Measurements from ENCODE around the gene CPA3. TPM values are rescaled to one million over a fixed set of nuclear protein-coding genes. Genes with fewer than 3 reads are reported as not detected.

Gene CPA3
- total and polyA plus RNA-seq, 4 donors = 2.2 to 37.4 (median 2.5) TPM

- ATAC-seq (ENCODE audit: insufficient read depth, low FRiP score) (no peak), DNase-seq (no peak)
- H3K27me3 ChIP-seq (ENCODE audit: control insufficient read depth in 3 of 3, insufficient read depth in 3 of 3, low read length in 2 of 3) = no peaks in the 10 kb centered on the region
- 94 to 95% methylated on average over 3 of the region's 3 CpGs for WGBS, 2 donors
- H3K36me3 ChIP-seq (ENCODE audit: control insufficient read depth in 4 of 4, insufficient read depth in 4 of 4, low read length in 4 of 4) = no peaks in the 10 kb centered on the region
- H3K4me3 ChIP-seq = no peak overlapping the region
- H3K9ac ChIP-seq (ENCODE audit: insufficient read depth in 1 of 2, low read length in 2 of 2) = no peak overlapping the region
- H3K27ac ChIP-seq (ENCODE audit: low read depth in 1 of 2, low read length in 1 of 2) = no peak overlapping the region
- TF ChIP-seq CTCF (IDR thresholded peaks at IDR 0.05; ENCODE audit: control extremely low read depth, extremely low read depth) = no peak
- no peaks in the 10 kb centered on the region for H3K9me3 ChIP-seq (ENCODE audit: control insufficient read depth in 4 of 4, insufficient read depth in 3 of 4, low read length in 3 of 4)
- peaks cover 0 to 10% (median 0%) of the 10 kb centered on the region in 5 donors for H3K4me1 ChIP-seq (ENCODE audit: control insufficient read depth in 5 of 5, insufficient read depth in 5 of 5, low read length in 5 of 5)
These were observed 31.9 kb upstream of the CPA3 start for GRCh38 chr3:148833223-148833622.

GRCh38 chr3:148839805-148840204 is 25.3 kb upstream of the CPA3 start:
- H3K4me3 ChIP-seq = no peak overlapping the region
- TF ChIP-seq CTCF (IDR thresholded peaks at IDR 0.05; ENCODE audit: control extremely low read depth, extremely low read depth) = no peak
- H3K4me1 ChIP-seq (ENCODE audit: control insufficient read depth in 5 of 5, insufficient read depth in 5 of 5, low read length in 5 of 5) = no peaks in the 10 kb centered on the region
- H3K36me3 ChIP-seq (ENCODE audit: control insufficient read depth in 4 of 4, insufficient read depth in 4 of 4, low read length in 4 of 4) = no peaks in the 10 kb centered on the region
- no peaks in the 10 kb centered on the region for H3K27me3 ChIP-seq (ENCODE audit: control insufficient read depth in 3 of 3, insufficient read depth in 3 of 3, low read length in 2 of 3)
- DNase-seq (no peak), ATAC-seq (ENCODE audit: insufficient read depth, low FRiP score) (no peak)
- H3K9ac ChIP-seq (ENCODE audit: insufficient read depth in 1 of 2, low read length in 2 of 2) = no peak overlapping the region
- H3K9me3 ChIP-seq (ENCODE audit: control insufficient read depth in 4 of 4, insufficient read depth in 3 of 4, low read length in 3 of 4) = no peaks in the 10 kb centered on the region
- no peak overlapping the region for H3K27ac ChIP-seq (ENCODE audit: low read depth in 1 of 2, low read length in 1 of 2)

- Histone ChIP-seq H3K27me3 (ENCODE audit: control insufficient read depth in 3 of 3, insufficient read depth in 3 of 3, low read length in 2 of 3) (no peaks in the 10 kb centered on the region), H3K36me3 (ENCODE audit: control insufficient read depth in 4 of 4, insufficient read depth in 4 of 4, low read length in 4 of 4) (no peaks in the 10 kb centered on the region), H3K4me3 (no peak overlapping the region), H3K9me3 (ENCODE audit: control insufficient read depth in 4 of 4, insufficient read depth in 3 of 4, low read length in 3 of 4) (no peaks in the 10 kb centered on the region), H3K4me1 (ENCODE audit: control insufficient read depth in 5 of 5, insufficient read depth in 5 of 5, low read length in 5 of 5) (no peaks in the 10 kb centered on the region), H3K9ac (ENCODE audit: insufficient read depth in 1 of 2, low read length in 2 of 2) (no peak overlapping the region), H3K27ac (ENCODE audit: low read depth in 1 of 2, low read length in 1 of 2) (no peak overlapping the region)
- no peak for ATAC-seq (ENCODE audit: insufficient read depth, low FRiP score)
- TF ChIP-seq CTCF (IDR thresholded peaks at IDR 0.05; ENCODE audit: control extremely low read depth, extremely low read depth) = no peak
- 83 to 93% methylated on average over 4 of the region's 4 CpGs for WGBS, 2 donors
- no peak for DNase-seq
These were observed 24.6 kb upstream of the CPA3 start for GRCh38 chr3:148840451-148840850.

GRCh38 chr3:148845756-148846395 is 19.2 kb upstream of the CPA3 start:
- Histone ChIP-seq H3K4me1 (ENCODE audit: control insufficient read depth in 5 of 5, insufficient read depth in 5 of 5, low read length in 5 of 5) (peaks cover 0 to 4% (median 0%) of the 10 kb centered on the region in 5 donors), H3K9ac (ENCODE audit: insufficient read depth in 1 of 2, low read length in 2 of 2) (no peak overlapping the region), H3K27ac (ENCODE audit: low read depth in 1 of 2, low read length in 1 of 2) (no peak overlapping the region), H3K36me3 (ENCODE audit: control insufficient read depth in 4 of 4, insufficient read depth in 4 of 4, low read length in 4 of 4) (no peaks in the 10 kb centered on the region), H3K27me3 (ENCODE audit: control insufficient read depth in 3 of 3, insufficient read depth in 3 of 3, low read length in 2 of 3) (no peaks in the 10 kb centered on the region), H3K4me3 (no peak overlapping the region), H3K9me3 (ENCODE audit: control insufficient read depth in 4 of 4, insufficient read depth in 3 of 4, low read length in 3 of 4) (no peaks in the 10 kb centered on the region)
- DNase-seq = peak in 2 of 3 donors; percentile 39 to 43
- TF ChIP-seq CTCF (IDR thresholded peaks at IDR 0.05; ENCODE audit: control extremely low read depth, extremely low read depth) = no peak
- 51 to 62% methylated on average over 2 of the region's 2 CpGs for WGBS, 2 donors
- ATAC-seq (ENCODE audit: insufficient read depth, low FRiP score) = no peak

Data from lung (tissue), 12 donors.